SKM-1 (cell line): ENCODE data around the gene DZIP1.
"Not testable (repeated sequence)": the region's sequence is repeated elsewhere in the genome, so short reads cannot be mapped to it uniquely, and the experiment has no call there.

Experiments used
- DNase-seq: peaks from one replicate; lab custom pipeline; 2025; ENCODE audit not compliant: unreplicated experiment; lab: John Stamatoyannopoulos, UW

Gene DZIP1, protein sequence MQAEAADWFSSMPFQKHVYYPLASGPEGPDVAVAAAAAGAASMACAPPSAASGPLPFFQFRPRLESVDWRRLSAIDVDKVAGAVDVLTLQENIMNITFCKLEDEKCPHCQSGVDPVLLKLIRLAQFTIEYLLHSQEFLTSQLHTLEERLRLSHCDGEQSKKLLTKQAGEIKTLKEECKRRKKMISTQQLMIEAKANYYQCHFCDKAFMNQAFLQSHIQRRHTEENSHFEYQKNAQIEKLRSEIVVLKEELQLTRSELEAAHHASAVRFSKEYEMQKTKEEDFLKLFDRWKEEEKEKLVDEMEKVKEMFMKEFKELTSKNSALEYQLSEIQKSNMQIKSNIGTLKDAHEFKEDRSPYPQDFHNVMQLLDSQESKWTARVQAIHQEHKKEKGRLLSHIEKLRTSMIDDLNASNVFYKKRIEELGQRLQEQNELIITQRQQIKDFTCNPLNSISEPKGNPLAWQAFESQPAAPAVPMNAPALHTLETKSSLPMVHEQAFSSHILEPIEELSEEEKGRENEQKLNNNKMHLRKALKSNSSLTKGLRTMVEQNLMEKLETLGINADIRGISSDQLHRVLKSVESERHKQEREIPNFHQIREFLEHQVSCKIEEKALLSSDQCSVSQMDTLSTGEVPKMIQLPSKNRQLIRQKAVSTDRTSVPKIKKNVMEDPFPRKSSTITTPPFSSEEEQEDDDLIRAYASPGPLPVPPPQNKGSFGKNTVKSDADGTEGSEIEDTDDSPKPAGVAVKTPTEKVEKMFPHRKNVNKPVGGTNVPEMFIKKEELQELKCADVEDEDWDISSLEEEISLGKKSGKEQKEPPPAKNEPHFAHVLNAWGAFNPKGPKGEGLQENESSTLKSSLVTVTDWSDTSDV

GRCh38 chr13:95644601-95645052 lies at the start of gene DZIP1:
Gene DZIP1 (minus strand): TSS chr13:95644706. CDS start chr13:95642029, 2,677 bp downstream.
- peak; percentile 59 for DNase-seq

GRCh38 chr13:95690986-95691385 lies 46.5 kb upstream of the DZIP1 start:
- DNase-seq: not testable (repeated sequence)

- no peak for DNase-seq
Measured at GRCh38 chr13:95689582-95689926, 45.0 kb upstream of the DZIP1 start.

DNA sequence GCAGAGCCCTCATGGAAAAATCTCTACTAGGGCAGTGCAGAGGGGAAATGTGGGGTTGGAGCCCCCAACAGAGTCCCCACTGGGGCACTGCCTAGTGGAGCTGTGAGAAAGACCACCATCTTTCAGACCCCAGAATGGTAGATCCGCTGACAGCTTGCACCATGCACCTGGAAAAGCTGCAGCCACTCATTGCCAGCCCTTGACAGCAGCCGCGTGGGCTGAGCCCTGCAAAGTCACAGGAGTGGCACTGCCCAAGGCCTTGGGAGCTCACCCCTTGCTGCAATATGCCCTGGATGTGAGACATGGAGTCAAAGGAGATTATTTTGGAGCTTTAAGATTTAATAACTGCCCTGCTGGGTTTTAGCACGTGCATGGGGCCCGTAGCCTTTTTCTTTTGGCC lies 40.5 kb upstream of the DZIP1 start:
- not testable (repeated sequence) for DNase-seq

DNA sequence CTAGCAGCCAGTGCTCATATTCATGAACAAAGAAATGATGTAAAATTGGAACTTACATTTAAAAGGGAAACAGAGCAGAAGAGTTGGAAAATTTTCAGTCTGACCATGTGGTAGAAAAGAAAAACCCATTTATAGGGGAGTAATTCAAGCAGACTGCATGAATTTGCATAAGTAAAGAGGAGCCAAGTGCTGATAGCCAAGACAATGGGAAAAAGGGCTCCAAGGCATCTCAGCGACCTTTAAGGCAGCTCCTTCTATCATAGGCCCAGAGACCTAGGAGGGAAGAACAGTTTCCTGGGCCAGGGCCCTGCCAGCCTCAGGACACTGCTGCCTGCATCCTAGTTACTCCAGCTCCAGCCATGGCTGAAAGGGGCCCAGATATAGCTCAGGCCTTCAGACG lies 39.9 kb upstream of the DZIP1 start:
- DNase-seq: no peak

- DNase-seq: no peak
Measured at GRCh38 chr13:95679722-95680121, 35.2 kb upstream of the DZIP1 start.

DNA sequence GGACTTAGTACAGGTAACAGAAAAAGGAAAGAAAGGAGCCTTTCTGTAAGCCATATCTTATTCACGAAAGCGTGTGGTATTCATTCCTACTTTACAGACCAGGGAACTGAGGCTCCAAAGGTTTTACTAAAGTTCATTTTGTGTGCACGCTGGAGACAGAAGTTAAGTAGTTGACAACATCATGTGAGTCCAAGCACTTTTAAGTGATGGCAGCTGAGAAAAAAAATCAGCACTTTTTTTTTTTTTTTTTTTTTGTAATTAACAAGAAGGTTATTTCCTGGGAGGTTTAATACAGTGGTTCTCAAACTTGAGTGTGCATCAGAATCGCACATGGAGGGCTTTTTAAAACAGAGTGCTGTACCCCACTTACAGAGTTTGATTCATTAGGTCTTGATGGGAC lies 34.5 kb upstream of the DZIP1 start:
- no peak for DNase-seq

GRCh38 chr13:95677564-95678266 lies 33.2 kb upstream of the DZIP1 start:
- DNase-seq: no peak

DNA sequence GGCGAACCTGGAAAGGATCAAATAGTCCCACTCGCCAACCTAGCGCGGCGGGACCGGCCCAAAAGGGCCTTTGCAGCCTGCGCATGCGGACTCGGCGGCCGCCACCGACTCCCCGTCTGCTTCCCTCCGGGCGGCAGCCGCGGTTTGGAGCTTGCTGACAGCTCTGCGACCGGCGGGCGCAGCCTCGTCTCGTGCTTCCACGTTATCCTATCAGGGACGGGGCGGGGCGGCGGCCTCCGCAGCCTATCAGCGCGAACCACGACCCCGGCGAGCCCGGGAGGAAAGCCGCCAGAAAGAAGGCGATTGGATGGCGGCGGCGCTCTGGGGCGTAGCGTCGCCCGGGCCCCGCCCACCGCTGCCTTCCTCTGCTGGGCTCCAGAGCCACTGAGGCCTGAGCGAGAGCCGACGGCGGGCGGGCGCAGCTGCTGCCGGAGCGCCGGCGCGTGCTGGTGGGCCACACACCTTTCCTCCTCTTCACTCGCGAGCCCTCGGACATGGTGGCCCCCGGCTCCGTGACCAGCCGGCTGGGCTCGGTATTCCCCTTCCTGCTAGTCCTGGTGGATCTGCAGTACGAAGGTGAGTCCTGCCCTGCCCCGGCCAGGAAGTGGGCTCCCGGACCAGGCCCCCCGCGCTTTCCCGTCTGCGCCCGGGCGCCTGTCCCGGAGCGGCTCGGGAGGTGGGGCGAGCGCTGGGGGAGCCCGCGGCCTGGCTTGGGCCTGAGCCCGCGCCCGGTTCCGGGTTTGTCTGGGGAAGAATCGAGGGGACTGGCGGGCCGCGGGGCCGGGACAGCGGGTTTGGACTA lies 32.5 kb upstream of the DZIP1 start, which contains the start of gene DNAJC3:
Gene DNAJC3 (plus strand): TSS at position 378 of the 802 bp plus-strand sequence. CDS start 117 bp downstream, at position 495.
- peak; percentile 93 for DNase-seq

- peak; percentile 47 for DNase-seq
Measured at GRCh38 chr13:95676105-95676761, 31.7 kb upstream of the DZIP1 start.

DNA sequence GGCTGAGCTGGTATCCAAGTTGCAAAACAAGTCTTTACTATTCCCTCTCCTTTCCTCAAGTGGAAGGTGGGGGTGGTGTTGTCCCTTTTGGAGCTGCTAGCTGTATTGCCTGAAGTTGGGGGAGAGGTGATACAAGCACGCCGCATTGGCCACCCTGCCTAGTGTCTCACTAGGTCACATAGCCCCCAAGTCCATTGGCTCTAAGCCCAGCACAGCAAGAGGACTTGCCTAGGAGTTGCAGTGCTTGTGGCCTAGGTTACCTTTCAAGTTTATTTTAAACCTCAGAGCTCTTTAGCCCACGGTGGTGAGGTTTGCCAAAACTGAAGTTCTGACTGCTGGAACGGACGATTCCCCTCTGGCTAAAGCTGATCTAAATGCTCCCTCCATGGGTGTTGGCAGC lies 27.1 kb upstream of the DZIP1 start:
- DNase-seq: no peak

- DNase-seq: not testable (repeated sequence)
Measured at GRCh38 chr13:95667235-95667634, 22.7 kb upstream of the DZIP1 start.

DNA sequence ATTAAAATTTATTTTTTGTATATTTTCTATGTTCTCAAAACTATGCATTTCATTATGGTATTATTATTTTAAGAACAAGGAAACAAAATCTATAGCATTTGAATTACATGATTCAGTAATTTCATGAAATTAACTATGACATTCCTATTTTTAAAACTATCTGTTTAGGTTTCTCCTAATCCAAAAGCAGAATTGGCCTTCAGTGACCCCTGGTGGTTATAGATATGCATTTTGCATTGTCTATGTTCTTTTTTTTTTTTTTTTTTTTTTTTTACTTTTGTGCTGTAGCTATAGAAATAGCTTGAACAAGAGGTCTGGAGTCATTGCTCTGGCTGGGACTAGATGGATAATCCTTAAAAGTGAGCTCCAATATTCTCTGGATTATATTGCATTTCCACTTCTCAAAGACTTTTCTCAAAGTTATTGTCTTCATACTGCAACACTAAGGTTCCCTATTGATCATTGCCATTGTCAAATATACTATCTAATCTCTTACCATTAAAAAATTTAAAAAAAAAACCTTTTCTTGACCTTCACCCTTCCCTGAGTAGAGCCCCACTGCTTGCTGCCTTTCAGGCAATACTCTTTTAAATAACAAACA lies 16.6 kb upstream of the DZIP1 start:
- peak; percentile 26 for DNase-seq

DNA sequence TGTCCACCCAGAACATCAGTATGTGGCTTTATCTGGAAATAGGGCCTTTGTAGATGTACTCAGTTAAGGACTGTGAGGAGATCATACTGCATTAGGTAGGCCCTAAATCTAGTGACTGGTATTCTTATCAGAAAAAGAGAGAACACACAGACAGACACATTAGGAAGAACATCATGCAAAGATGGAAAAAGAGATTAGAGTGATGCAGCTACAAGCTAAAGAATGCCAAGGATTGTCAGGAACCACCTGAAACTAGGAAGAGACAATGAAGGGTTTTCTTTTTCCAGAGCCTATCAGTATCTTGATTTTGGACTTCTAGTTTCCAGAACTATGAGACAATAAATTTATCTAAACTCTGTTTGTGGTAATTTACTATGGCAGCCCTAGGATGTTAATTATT lies 15.0 kb upstream of the DZIP1 start:
- no peak for DNase-seq

- no peak for DNase-seq
Measured at GRCh38 chr13:95656386-95657015, 12.0 kb upstream of the DZIP1 start.

DNA sequence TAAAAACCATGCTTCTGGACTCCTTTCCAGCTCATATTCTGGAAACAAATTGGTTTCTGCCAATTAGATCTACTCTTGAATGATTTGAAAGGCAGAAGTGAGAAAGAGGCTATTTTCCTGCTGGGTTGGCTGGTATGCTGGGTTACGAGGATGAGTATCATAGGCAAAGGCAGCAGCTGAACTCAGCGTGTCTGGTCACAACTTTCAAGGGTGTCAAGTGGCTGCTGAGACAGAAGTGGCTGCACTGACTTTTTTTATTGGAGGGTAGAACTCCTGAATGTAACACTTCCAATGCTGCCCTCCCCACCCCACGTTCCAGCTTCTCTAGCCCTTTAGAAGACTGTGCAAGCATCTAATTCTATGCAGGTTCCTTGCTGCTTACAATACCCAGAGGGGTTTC lies 8.3 kb upstream of the DZIP1 start:
- DNase-seq: no peak

GRCh38 chr13:95652244-95652764 lies 7.8 kb upstream of the DZIP1 start:
- no peak for DNase-seq

DNA sequence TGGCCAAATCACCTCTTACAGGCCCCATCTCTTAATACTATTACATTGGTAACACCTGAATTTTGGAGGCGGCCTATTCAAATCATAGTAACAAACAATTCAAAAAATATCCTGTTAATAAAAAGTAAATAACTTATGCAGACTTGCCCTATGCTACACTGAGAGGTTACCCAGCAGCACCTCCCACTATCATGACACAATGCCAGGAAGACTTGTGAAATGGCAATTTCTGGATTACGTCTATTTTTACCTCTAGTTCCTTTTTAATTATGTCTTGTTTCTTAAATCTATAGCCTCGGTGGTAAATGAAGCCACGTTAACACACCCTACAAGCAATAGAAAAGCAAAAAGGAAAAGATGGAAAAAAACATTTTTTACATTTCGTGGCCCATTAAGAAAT lies 6.2 kb upstream of the DZIP1 start:
- peak; percentile 41 for DNase-seq

DNA sequence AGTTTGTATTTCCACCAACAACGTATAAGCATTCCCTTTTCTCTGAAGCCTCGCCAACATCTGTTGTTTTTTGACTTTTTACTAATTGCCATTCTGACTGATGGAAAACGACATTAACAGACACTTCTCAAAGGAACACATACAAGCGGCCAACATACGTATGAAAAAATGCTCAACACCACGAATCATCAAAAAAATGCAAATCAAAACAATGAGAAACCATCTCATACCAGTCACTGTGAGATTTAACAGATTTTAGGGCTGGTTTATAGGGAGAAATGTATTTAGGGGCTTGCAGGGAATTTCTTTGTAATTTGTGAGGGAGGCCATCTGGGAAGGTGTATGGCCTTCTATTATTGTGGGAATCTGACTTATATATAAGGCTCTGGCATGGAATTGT lies 2.8 kb upstream of the DZIP1 start:
- no peak for DNase-seq
